Peyer's patch (tissue), 4 donors: Measurements from ENCODE around the gene RABEPK. TPM values are rescaled to one million over a fixed set of nuclear protein-coding genes. Genes with fewer than 3 reads are reported as not detected.
"Not testable (repeated sequence)": the region's sequence is repeated elsewhere in the genome, so short reads cannot be mapped to it uniquely, and the experiment has no call there.

ENCODE experiments used
- DNase-seq, 3 donors: peaks; one replicate each; pipeline ENCODE4 v3.0.0-alpha.2; 2017 to 2019
- H3K27ac ChIP-seq, 4 donors: fragments of 200-600 bp; sonication (generic); one replicate each; pipeline ENCODE4 v1.5.1; 2016 to 2019
- H3K27me3 ChIP-seq, 2 donors: fragments of 200-600 bp; sonication (generic); one replicate each; pipeline ENCODE4 v1.5.1; 2019
- H3K36me3 ChIP-seq, 3 donors: fragments of 200-600 bp; sonication (generic); one replicate each; pipeline ENCODE4 v1.5.1; 2016 to 2019
- H3K4me1 ChIP-seq, 4 donors: fragments of 200-600 bp; sonication (generic); one replicate each; pipeline ENCODE4 v1.5.1; 2016 to 2019
- H3K4me3 ChIP-seq, 4 donors: fragments of 200-600 bp; sonication (generic); 1 replicate in 3 of 4; 2 replicates in 1 of 4; pipeline ENCODE4 v1.5.1; 2016 to 2019; ENCODE audit warnings: mild to moderate bottlenecking in 1 of 4
- H3K9me3 ChIP-seq, 4 donors: fragments of 200-600 bp; sonication (generic); one replicate each; pipeline ENCODE4 v1.5.1; 2016 to 2019; ENCODE audit warnings: mild to moderate bottlenecking in 1 of 4
- POLR2A ChIP-seq, 2 donors: fragments of 450-650 bp; IDR thresholded peaks; one replicate each; pipeline ENCODE4 v1.5.1; 2017; ENCODE audit warnings: antibody characterized with exemption in 2 of 2, mild to moderate bottlenecking in 2 of 2, moderate library complexity in 2 of 2
- total RNA-seq, 4 donors: library from RNA; depleted of rRNA; stranded (reverse); fragments of >200 nt; gene quantifications; one replicate each; pipeline ENCODE4 v1.1.0, GENCODE V29; 2016
- TF ChIP-seq, protein P1 (sequence below), 6 experiments: fragments of 450-650 bp in 4 of 6; fragments of 200-600 bp in 2 of 6; sonication (generic) in 1 of 6; IDR thresholded peaks; one replicate each; pipeline ENCODE4 v1.5.1; 2017 to 2019; ENCODE audit warnings: antibody characterized with exemption in 6 of 6, mild to moderate bottlenecking in 3 of 6, moderate library complexity in 1 of 6

Gene RABEPK
- total RNA-seq, 4 donors from 2014 or later: 6.3 to 9.2 (median 7.7) TPM

- Histone ChIP-seq H3K4me1 (peaks cover 0 to 16% (median 0%) of the 10 kb centered on the region in 4 donors), H3K9me3 (no peaks in the 10 kb centered on the region), H3K36me3 (no peaks in the 10 kb centered on the region), H3K27me3 (no peaks in the 10 kb centered on the region), H3K4me3 (no peak overlapping the region), H3K27ac (peak overlapping the region in 1 of 4 donors; percentile 41)
- no peak for DNase-seq
- TF ChIP-seq POLR2A (IDR thresholded peaks at IDR 0.05): no peak
- TF ChIP-seq, protein P1, sequence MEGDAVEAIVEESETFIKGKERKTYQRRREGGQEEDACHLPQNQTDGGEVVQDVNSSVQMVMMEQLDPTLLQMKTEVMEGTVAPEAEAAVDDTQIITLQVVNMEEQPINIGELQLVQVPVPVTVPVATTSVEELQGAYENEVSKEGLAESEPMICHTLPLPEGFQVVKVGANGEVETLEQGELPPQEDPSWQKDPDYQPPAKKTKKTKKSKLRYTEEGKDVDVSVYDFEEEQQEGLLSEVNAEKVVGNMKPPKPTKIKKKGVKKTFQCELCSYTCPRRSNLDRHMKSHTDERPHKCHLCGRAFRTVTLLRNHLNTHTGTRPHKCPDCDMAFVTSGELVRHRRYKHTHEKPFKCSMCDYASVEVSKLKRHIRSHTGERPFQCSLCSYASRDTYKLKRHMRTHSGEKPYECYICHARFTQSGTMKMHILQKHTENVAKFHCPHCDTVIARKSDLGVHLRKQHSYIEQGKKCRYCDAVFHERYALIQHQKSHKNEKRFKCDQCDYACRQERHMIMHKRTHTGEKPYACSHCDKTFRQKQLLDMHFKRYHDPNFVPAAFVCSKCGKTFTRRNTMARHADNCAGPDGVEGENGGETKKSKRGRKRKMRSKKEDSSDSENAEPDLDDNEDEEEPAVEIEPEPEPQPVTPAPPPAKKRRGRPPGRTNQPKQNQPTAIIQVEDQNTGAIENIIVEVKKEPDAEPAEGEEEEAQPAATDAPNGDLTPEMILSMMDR (IDR thresholded peaks at IDR 0.05): no peak
Observed at GRCh38 chr9:125260561-125260960, 60.2 kb downstream of the RABEPK start.

- peak within 1 kb of the TSS; percentile 68 to 91 (median 82) for H3K27ac ChIP-seq
- peak within 1 kb of the TSS; percentile 85 to 92 (median 91) for H3K4me3 ChIP-seq
- H3K27me3 ChIP-seq: no peaks in the 10 kb centered on the region
- peaks cover 0 to 16% (median 0%) of the 10 kb centered on the region in 4 donors for H3K4me1 ChIP-seq
- DNase-seq: peak; percentile 84 to 95 (median 91)
- H3K9me3 ChIP-seq: no peaks in the 10 kb centered on the region
- TF ChIP-seq, protein P1 (IDR thresholded peaks at IDR 0.05): peak in 5 of 6 experiments; percentile 33 to 66 (median 56)
- peak; percentile 46 to 68 for TF ChIP-seq POLR2A (IDR thresholded peaks at IDR 0.05)
- H3K36me3 ChIP-seq: no peaks in the 10 kb centered on the region
Observed at GRCh38 chr9:125261501-125262293, 61.4 kb downstream of the RABEPK start, which contains the start of gene GAPVD1. TSS of gene GAPVD1 (plus strand) at chr9:125261826. CDS start at chr9:125298922, 37,096 bp downstream.

DNA sequence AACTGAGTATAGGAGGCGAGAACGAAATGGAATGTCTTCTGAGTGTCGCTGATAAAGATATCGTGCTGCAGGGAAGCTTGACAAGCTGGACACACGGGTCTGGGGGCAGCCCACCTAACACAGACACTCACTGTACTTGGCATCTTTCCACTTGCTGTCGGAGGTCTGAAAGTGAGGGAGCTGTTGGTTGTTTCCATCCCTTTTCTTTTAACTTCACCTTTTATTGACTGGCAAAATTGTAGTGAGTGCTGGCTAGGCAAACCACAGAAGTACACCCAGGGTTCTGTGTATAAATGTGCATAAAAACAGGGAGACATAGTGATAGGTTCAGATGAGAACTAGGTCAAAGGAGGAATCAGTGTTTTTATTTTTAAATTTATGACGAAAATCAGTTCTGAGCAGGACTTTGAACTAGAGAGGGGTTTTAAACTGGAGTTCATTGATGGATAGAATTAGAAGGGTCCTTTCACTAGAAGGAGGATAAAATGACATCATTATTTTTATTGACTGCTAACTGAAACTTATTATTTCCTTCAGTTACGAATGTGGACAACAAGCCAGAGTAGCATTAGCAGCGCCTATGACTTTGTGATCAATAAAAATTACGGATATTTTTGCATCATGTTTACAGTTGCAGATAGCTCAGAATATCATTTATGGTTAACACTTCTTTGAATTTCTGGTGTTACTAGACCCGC is 62.1 kb downstream of the RABEPK start:
- Histone ChIP-seq H3K36me3 (no peaks in the 10 kb centered on the region), H3K27ac (peak overlapping the region; percentile 68 to 91 (median 82)), H3K4me3 (peak overlapping the region; percentile 85 to 92 (median 91)), H3K9me3 (no peaks in the 10 kb centered on the region), H3K4me1 (peaks cover 0 to 16% (median 0%) of the 10 kb centered on the region in 4 donors), H3K27me3 (no peaks in the 10 kb centered on the region)
- DNase-seq: no peak
- TF ChIP-seq, protein P1 (IDR thresholded peaks at IDR 0.05): no peak
- no peak for TF ChIP-seq POLR2A (IDR thresholded peaks at IDR 0.05)

- not testable (repeated sequence) for H3K4me3 ChIP-seq, DNase-seq, H3K36me3 ChIP-seq, H3K9me3 ChIP-seq, H3K27me3 ChIP-seq, H3K27ac ChIP-seq
- peaks cover 0 to 16% (median 0%) of the 10 kb centered on the region in 4 donors for H3K4me1 ChIP-seq
Observed at GRCh38 chr9:125264068-125264467, 63.7 kb downstream of the RABEPK start.

DNA sequence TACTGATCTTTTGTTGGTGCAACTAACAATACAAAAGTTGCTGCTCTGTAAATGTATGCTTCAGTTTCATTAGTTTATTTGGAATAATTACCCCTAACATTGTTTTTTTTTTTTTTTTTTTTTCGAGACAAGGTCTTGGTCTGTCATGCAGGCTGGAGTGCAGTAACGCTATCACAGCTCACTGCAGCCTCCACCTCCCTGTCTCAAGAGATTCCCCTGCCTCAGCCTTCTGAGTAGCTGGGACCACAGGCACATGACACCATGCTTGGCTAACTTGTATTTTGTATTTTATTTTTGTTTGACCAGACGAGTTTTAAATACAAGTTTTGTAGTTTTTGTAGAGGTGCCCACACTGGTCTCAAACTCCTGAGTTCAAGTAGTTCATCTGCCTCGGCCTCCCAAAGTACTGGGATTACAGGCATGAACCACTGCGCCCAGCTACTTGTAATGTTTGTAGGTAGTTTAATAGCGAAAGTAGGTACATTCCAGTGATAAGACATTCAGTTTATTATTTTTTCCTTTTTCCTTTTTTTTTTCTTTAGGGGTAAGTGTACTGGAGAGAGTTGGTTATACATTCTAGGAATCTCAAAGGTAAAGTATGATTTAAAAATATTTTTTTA is 68.2 kb downstream of the RABEPK start:
- Histone ChIP-seq H3K27ac (no peak overlapping the region), H3K4me1 (peaks cover 0 to 27% (median 0%) of the 10 kb centered on the region in 4 donors), H3K27me3 (no peaks in the 10 kb centered on the region), H3K4me3 (no peak overlapping the region), H3K36me3 (no peaks in the 10 kb centered on the region), H3K9me3 (no peaks in the 10 kb centered on the region)
- TF ChIP-seq POLR2A (IDR thresholded peaks at IDR 0.05): no peak
- TF ChIP-seq, protein P1 (IDR thresholded peaks at IDR 0.05): no peak
- DNase-seq: no peak
